OCI-LY7 (cell line): ENCODE results near the gene INPP5A. TPM values are rescaled to one million over a fixed set of nuclear protein-coding genes. Genes with fewer than 3 reads are reported as not detected.

ENCODE experiments used
- BruUV-seq: library from RNA; stranded (reverse); fragments of 400-500 nt; replicated peaks from 2 replicates; lab custom pipeline; 2021; lab: Mats Ljungman, UMichigan
- CTCF ChIA-PET: fragments of 300-600 bp; sonication (Branson Sonifier 250); formaldehyde crosslinking; loops from one replicate; lab custom pipeline; 2022; ENCODE audit warnings: antibody characterized with exemption; ENCODE audit not compliant: unreplicated experiment; lab: Charles Lee
- POLR2A ChIA-PET: fragments of 300-600 bp; sonication (Branson Sonifier 250); formaldehyde crosslinking; loops from one replicate; lab custom pipeline; 2022; ENCODE audit warnings: antibody characterized with exemption; lab: Charles Lee
- DNase-seq: peaks from one replicate; pipeline ENCODE4 v3.0.0-alpha.2; 2015; ENCODE audit warnings: low spot score
- H2AFZ ChIP-seq: fragments of 200-600 bp; sonication (generic), shearing (Covaris generic); 2 replicates; pipeline ENCODE4 v1.6.1; 2014; ENCODE audit warnings: mild to moderate bottlenecking, antibody characterized with exemption, low read length, moderate library complexity
- H3K27ac ChIP-seq: fragments of 200-600 bp; sonication (generic); 2 replicates; pipeline ENCODE4 v1.5.1; 2014; ENCODE audit warnings: mixed run types, low read depth, mild to moderate bottlenecking, moderate library complexity, low read length, inconsistent platforms; ENCODE audit not compliant: poor library complexity, severe bottlenecking
- H3K36me3 ChIP-seq: fragments of 200-600 bp; sonication (generic); 2 replicates; pipeline ENCODE4 v1.6.1; 2014; ENCODE audit warnings: mild to moderate bottlenecking, antibody characterized with exemption, low read length, moderate library complexity, mixed read lengths; ENCODE audit not compliant: insufficient read depth
- H3K4me1 ChIP-seq: fragments of 200-600 bp; sonication (generic); 2 replicates; pipeline ENCODE4 v1.5.1; 2014; ENCODE audit warnings: mild to moderate bottlenecking, low read length; ENCODE audit not compliant: insufficient read depth, poor library complexity, severe bottlenecking
- H3K4me2 ChIP-seq: fragments of 200-600 bp; sonication (generic); 2 replicates; pipeline ENCODE4 v1.6.1; 2014; ENCODE audit warnings: mild to moderate bottlenecking, low read length
- H3K4me3 ChIP-seq: fragments of 200-600 bp; sonication (generic); 2 replicates; pipeline ENCODE4 v1.5.1; 2014; ENCODE audit warnings: mild to moderate bottlenecking, low read depth, low read length; ENCODE audit not compliant: poor library complexity, severe bottlenecking
- H3K79me2 ChIP-seq: fragments of 200-600 bp; sonication (generic); 2 replicates; pipeline ENCODE4 v1.6.1; 2016; ENCODE audit warnings: low read depth, mild to moderate bottlenecking, low read length, moderate library complexity, mixed read lengths; ENCODE audit not compliant: insufficient read depth
- H3K9me2 ChIP-seq: fragments of 200-600 bp; sonication (generic); 2 replicates; pipeline ENCODE4 v1.6.1; 2016; ENCODE audit warnings: mild to moderate bottlenecking, low read length, mixed read lengths; ENCODE audit not compliant: insufficient read depth
- H3K9me3 ChIP-seq: fragments of 200-600 bp; sonication (generic); 2 replicates; pipeline ENCODE4 v1.6.1; 2014; ENCODE audit warnings: mild to moderate bottlenecking, mixed run types, low read length, mixed read lengths
- H4K20me1 ChIP-seq: fragments of 200-600 bp; sonication (generic); 2 replicates; pipeline ENCODE4 v1.6.1; 2014; ENCODE audit warnings: mild to moderate bottlenecking, antibody characterized with exemption, low read length, moderate library complexity, mixed read lengths; ENCODE audit not compliant: insufficient read depth
- CTCF ChIP-seq: fragments of 200-600 bp; sonication (generic); conservative IDR thresholded peaks from 2 replicates; pipeline ENCODE4 v1.5.1; 2014; ENCODE audit warnings: mild to moderate bottlenecking, antibody characterized with exemption, low read length, moderate library complexity, mixed read lengths
- EZH2phosphoT487 ChIP-seq: fragments of 200-600 bp; sonication (generic); IDR thresholded peaks from 2 replicates; pipeline ENCODE4 v1.6.1; 2018; ENCODE audit warnings: low read depth, borderline replicate concordance, mild to moderate bottlenecking, mixed run types, antibody characterized with exemption, low read length, moderate library complexity, mixed read lengths
- intact Hi-C: fragments of 100-400 bp; cut with micrococcal nuclease; formaldehyde crosslinking; loops from one replicate; pipeline ENCODE4 v1.10.0; 2022; ENCODE audit not compliant: unreplicated experiment
- total RNA-seq, 2 experiments: library from RNA; depleted of rRNA in 1 of 2; stranded (reverse); fragments of >200 nt in 1 of 2; shearing (Covaris generic) in 1 of 2; gene quantifications; 2 replicates each; pipeline ENCODE4 v1.2.3, GENCODE V29; 2014 to 2022

The INPP5A gene
- total RNA-seq, 2 experiments from 2014 or later: 14.5 to 18.4 TPM

- Histone ChIP-seq H3K79me2 (no peaks in the 10 kb centered on the region), H3K9me2 (no peaks in the 10 kb centered on the region), H3K4me2 (no peak overlapping the region), H4K20me1 (no peaks in the 10 kb centered on the region), H3K9me3 (no peaks in the 10 kb centered on the region), H3K36me3 (no peaks in the 10 kb centered on the region), H3K4me1 (no peaks in the 10 kb centered on the region), H3K27ac (no peak overlapping the region), H3K4me3 (no peak overlapping the region), H2AFZ (no peak overlapping the region)
- BruUV-seq: no TSS peak
- ChIA-PET CTCF (no interaction called here), POLR2A (no interaction called here)
- TF ChIP-seq CTCF (no peak), EZH2phosphoT487 (no peak)
- intact Hi-C loops: no loop called here
- DNase-seq: no peak
These were observed 151.2 kb downstream of the INPP5A start for GRCh38 chr10:132688580-132689420.

- H4K20me1 ChIP-seq: no peaks in the 10 kb centered on the region
- no peak overlapping the region for H3K27ac ChIP-seq
- H3K79me2 ChIP-seq: no peaks in the 10 kb centered on the region
- intact Hi-C loops: no loop called here
- H3K36me3 ChIP-seq: no peaks in the 10 kb centered on the region
- no peaks in the 10 kb centered on the region for H3K9me3 ChIP-seq
- DNase-seq: no peak
- H3K4me3 ChIP-seq: no peak overlapping the region
- no peaks in the 10 kb centered on the region for H3K4me1 ChIP-seq
- no peak overlapping the region for H3K4me2 ChIP-seq
- CTCF ChIA-PET: no interaction called here
- H3K9me2 ChIP-seq: no peaks in the 10 kb centered on the region
- H2AFZ ChIP-seq: no peak overlapping the region
- no TSS peak for BruUV-seq
- TF ChIP-seq CTCF (no peak), EZH2phosphoT487 (no peak)
- POLR2A ChIA-PET: no interaction called here
These were observed 152.3 kb downstream of the INPP5A start for GRCh38 chr10:132689721-132690360.

GRCh38 chr10:132690401-132690800 lies 152.8 kb downstream of the INPP5A start:
- CTCF ChIA-PET: no interaction called here
- POLR2A ChIA-PET: no interaction called here

More at GRCh38 chr10:132690401-132690800, 152.8 kb downstream of the INPP5A start:
- no peaks in the 10 kb centered on the region for H3K36me3 ChIP-seq
- H3K79me2 ChIP-seq: no peaks in the 10 kb centered on the region
- H3K4me1 ChIP-seq: no peaks in the 10 kb centered on the region
- no peak overlapping the region for H2AFZ ChIP-seq
- no peaks in the 10 kb centered on the region for H3K9me2 ChIP-seq
- H3K4me2 ChIP-seq: no peak overlapping the region
- DNase-seq: no peak
- BruUV-seq: no TSS peak
- intact Hi-C loops: no loop called here
- H3K27ac ChIP-seq: no peak overlapping the region
- H3K4me3 ChIP-seq: no peak overlapping the region
- H4K20me1 ChIP-seq: no peaks in the 10 kb centered on the region
- H3K9me3 ChIP-seq: no peaks in the 10 kb centered on the region
- no peak for TF ChIP-seq CTCF
- no peak for TF ChIP-seq EZH2phosphoT487
